ENCODE results near the gene PPM1E. TPM values are rescaled to one million over a fixed set of nuclear protein-coding genes. Genes with fewer than 3 reads are reported as not detected.

PPM1E gene
- total RNA-seq, 4 donors from 2014 or later, result 0.35 to 0.92 (median 0.44) TPM

- Histone ChIP-seq H3K4me1 (peaks cover 0 to 13% (median 0%) of the 10 kb centered on the region in 3 donors), H3K9me3 (no peaks in the 10 kb centered on the region), H3K4me3 (no peak overlapping the region), H3K27ac (no peak overlapping the region), H3K27me3 (no peaks in the 10 kb centered on the region), H3K36me3 (peaks cover 0 to 19% of the 10 kb centered on the region in 2 donors)
- 96% methylated on average over 2 of the region's 2 CpGs for WGBS, 2 donors (ENCODE audit: low coverage in 1 of 2)
- no peak for TF ChIP-seq CTCF (IDR thresholded peaks at IDR 0.05)
- no peak for TF ChIP-seq POLR2A (IDR thresholded peaks at IDR 0.05)
- no peak for TF ChIP-seq EP300 (IDR thresholded peaks at IDR 0.05)
- TF ChIP-seq POLR2AphosphoS5 (IDR thresholded peaks at IDR 0.05), result no peak
- ATAC-seq, result no peak
Measured at GRCh38 chr17:59024916-59025315, 269.3 kb downstream of the PPM1E start.

DNA sequence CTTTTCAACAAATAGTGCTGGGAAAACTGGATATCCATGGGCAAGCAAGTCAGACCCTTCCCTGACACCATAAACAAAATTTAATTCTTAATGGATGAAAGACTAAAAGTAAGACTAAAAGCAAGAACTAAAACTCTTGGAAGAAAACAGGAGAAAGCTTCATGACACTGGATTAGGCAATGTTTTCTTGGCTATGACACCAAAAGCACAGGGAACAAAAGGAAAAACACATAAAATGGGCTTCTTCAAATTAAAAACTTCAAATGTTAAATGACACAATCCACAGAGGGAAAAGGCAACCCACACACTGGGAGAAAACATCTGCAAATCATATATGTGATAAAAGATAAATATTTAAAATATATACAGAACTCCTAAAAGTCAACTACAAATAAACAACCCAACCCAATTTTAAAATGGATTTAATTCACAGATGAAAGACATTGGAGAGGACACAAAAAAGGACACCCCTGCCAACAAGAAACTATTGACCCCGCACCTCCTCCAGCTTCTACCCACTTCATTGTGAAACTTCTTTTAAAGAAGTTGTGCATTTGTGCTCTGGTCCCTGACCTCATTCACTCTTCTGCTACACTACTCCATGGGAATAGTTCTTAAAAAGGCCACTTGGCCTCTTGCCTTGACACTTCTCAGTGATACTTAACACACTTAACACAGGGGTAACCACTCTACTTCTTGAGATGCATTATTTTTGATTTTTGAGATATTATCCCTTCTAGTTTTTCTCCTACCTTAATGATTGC lies 270.7 kb downstream of the PPM1E start:
- ATAC-seq, result no peak
- no peak overlapping the region for H3K27ac ChIP-seq
- H3K4me3 ChIP-seq, result no peak overlapping the region
- no peaks in the 10 kb centered on the region for H3K27me3 ChIP-seq
- H3K4me1 ChIP-seq, result peaks cover 0 to 13% (median 0%) of the 10 kb centered on the region in 3 donors
- peaks cover 0 to 15% of the 10 kb centered on the region in 2 donors for H3K36me3 ChIP-seq
- no peaks in the 10 kb centered on the region for H3K9me3 ChIP-seq
- WGBS, 2 donors (ENCODE audit: low coverage in 1 of 2), result 79 to 100% methylated on average over 1 of the region's 1 CpG
- TF ChIP-seq EP300 (IDR thresholded peaks at IDR 0.05) (no peak), POLR2AphosphoS5 (IDR thresholded peaks at IDR 0.05) (no peak), CTCF (IDR thresholded peaks at IDR 0.05) (no peak), POLR2A (IDR thresholded peaks at IDR 0.05) (no peak)

- no peaks in the 10 kb centered on the region for H3K9me3 ChIP-seq
- peaks cover 0 to 25% of the 10 kb centered on the region in 2 donors for H3K36me3 ChIP-seq
- peaks cover 0 to 13% (median 0%) of the 10 kb centered on the region in 3 donors for H3K4me1 ChIP-seq
- 83 to 90% methylated on average over 3 to 4 of the region's 4 CpGs for WGBS, 2 donors (ENCODE audit: low coverage in 1 of 2)
- no peak for TF ChIP-seq POLR2AphosphoS5 (IDR thresholded peaks at IDR 0.05)
- TF ChIP-seq EP300 (IDR thresholded peaks at IDR 0.05), result no peak
- no peak for TF ChIP-seq CTCF (IDR thresholded peaks at IDR 0.05)
- TF ChIP-seq POLR2A (IDR thresholded peaks at IDR 0.05), result no peak
- H3K27ac ChIP-seq, result no peak overlapping the region
- ATAC-seq, result no peak
- no peaks in the 10 kb centered on the region for H3K27me3 ChIP-seq
- no peak overlapping the region for H3K4me3 ChIP-seq
Measured at GRCh38 chr17:59027750-59028149, 272.1 kb downstream of the PPM1E start.

GRCh38 chr17:59028328-59028727 lies 272.7 kb downstream of the PPM1E start:
- H3K4me1 ChIP-seq, result peaks cover 0 to 13% (median 0%) of the 10 kb centered on the region in 3 donors

More at GRCh38 chr17:59028328-59028727, 272.7 kb downstream of the PPM1E start:
- H3K36me3 ChIP-seq, result peaks cover 0 to 26% of the 10 kb centered on the region in 2 donors
- no peaks in the 10 kb centered on the region for H3K9me3 ChIP-seq
- H3K27ac ChIP-seq, result no peak overlapping the region
- WGBS, 2 donors (ENCODE audit: low coverage in 1 of 2), result 72 to 84% methylated on average over 4 to 6 of the region's 6 CpGs
- no peaks in the 10 kb centered on the region for H3K27me3 ChIP-seq
- no peak for ATAC-seq
- no peak overlapping the region for H3K4me3 ChIP-seq
- TF ChIP-seq POLR2A (IDR thresholded peaks at IDR 0.05), result no peak
- TF ChIP-seq EP300 (IDR thresholded peaks at IDR 0.05), result no peak
- TF ChIP-seq POLR2AphosphoS5 (IDR thresholded peaks at IDR 0.05), result no peak
- no peak for TF ChIP-seq CTCF (IDR thresholded peaks at IDR 0.05)
